ENCODE results near the gene GUCY1A2.
"Not testable (repeated sequence)": the region's sequence is repeated elsewhere in the genome, so short reads cannot be mapped to it uniquely, and the experiment has no call there.

GUCY1A2 gene

GRCh38 chr11:106827687-106828086 is 190.6 kb downstream of the GUCY1A2 start:
- TF ChIP-seq, protein P1, sequence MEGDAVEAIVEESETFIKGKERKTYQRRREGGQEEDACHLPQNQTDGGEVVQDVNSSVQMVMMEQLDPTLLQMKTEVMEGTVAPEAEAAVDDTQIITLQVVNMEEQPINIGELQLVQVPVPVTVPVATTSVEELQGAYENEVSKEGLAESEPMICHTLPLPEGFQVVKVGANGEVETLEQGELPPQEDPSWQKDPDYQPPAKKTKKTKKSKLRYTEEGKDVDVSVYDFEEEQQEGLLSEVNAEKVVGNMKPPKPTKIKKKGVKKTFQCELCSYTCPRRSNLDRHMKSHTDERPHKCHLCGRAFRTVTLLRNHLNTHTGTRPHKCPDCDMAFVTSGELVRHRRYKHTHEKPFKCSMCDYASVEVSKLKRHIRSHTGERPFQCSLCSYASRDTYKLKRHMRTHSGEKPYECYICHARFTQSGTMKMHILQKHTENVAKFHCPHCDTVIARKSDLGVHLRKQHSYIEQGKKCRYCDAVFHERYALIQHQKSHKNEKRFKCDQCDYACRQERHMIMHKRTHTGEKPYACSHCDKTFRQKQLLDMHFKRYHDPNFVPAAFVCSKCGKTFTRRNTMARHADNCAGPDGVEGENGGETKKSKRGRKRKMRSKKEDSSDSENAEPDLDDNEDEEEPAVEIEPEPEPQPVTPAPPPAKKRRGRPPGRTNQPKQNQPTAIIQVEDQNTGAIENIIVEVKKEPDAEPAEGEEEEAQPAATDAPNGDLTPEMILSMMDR (conservative IDR thresholded peaks at IDR 0.05; ENCODE audit: low read depth, low read length): no peak
- Histone ChIP-seq H4K20me1 (ENCODE audit: insufficient read depth) (no peaks in the 10 kb centered on the region), H2AFZ (ENCODE audit: low read depth) (no peak overlapping the region), H3K4me1 (ENCODE audit: low read depth, poor library complexity, severe bottlenecking) (no peaks in the 10 kb centered on the region), H3K4me3 (IDR thresholded peaks at IDR 0.05; ENCODE audit: insufficient read depth, low read depth, low read length) (no peak overlapping the region), H3K36me3 (ENCODE audit: insufficient read depth) (no peaks in the 10 kb centered on the region), H3K79me2 (ENCODE audit: insufficient read depth, low read depth) (no peaks in the 10 kb centered on the region), H3K4me2 (no peak overlapping the region), H3K27me3 (ENCODE audit: insufficient read depth, low read depth) (no peaks in the 10 kb centered on the region), H3K27ac (no peak overlapping the region), H3K9ac (no peak overlapping the region)

GRCh38 chr11:106826558-106826957 is 191.7 kb downstream of the GUCY1A2 start:
- H3K4me1 ChIP-seq (ENCODE audit: low read depth, poor library complexity, severe bottlenecking); H4K20me1 ChIP-seq (ENCODE audit: insufficient read depth); H3K9ac ChIP-seq; H3K27ac ChIP-seq; H3K27me3 ChIP-seq (ENCODE audit: insufficient read depth, low read depth); H3K4me3 ChIP-seq (IDR thresholded peaks at IDR 0.05; ENCODE audit: insufficient read depth, low read depth, low read length); H3K36me3 ChIP-seq (ENCODE audit: insufficient read depth); H2AFZ ChIP-seq (ENCODE audit: low read depth); H3K4me2 ChIP-seq; H3K79me2 ChIP-seq (ENCODE audit: insufficient read depth, low read depth): not testable (repeated sequence)

DNA sequence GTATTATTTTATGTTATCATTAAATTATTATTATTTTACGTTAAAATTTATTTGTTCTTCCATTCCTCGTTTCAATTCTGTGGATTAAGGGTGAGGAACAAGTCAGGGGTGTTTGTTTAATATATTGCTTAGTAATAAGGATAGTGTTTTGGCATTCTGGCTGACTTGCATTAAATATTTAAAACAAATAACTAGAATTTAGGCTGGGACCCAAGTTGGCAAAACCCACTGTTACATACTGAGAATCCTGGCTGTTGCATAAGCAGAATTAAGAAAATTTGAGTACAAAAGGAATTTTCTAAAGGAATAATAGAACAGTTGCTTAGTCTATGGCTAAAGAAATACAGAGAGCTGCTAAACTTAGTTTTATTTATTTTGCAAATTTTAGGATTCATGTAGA is 196.4 kb downstream of the GUCY1A2 start:
- H3K27me3 ChIP-seq (ENCODE audit: insufficient read depth, low read depth): no peaks in the 10 kb centered on the region
- no peak overlapping the region for H3K9ac ChIP-seq
- H2AFZ ChIP-seq (ENCODE audit: low read depth): no peak overlapping the region
- TF ChIP-seq, protein P1 (conservative IDR thresholded peaks at IDR 0.05; ENCODE audit: low read depth, low read length): no peak
- H3K4me2 ChIP-seq: no peak overlapping the region
- H3K4me3 ChIP-seq (IDR thresholded peaks at IDR 0.05; ENCODE audit: insufficient read depth, low read depth, low read length): no peak overlapping the region
- no peak overlapping the region for H3K27ac ChIP-seq
- H3K79me2 ChIP-seq (ENCODE audit: insufficient read depth, low read depth): no peaks in the 10 kb centered on the region
- H4K20me1 ChIP-seq (ENCODE audit: insufficient read depth): no peaks in the 10 kb centered on the region
- no peaks in the 10 kb centered on the region for H3K4me1 ChIP-seq (ENCODE audit: low read depth, poor library complexity, severe bottlenecking)
- no peaks in the 10 kb centered on the region for H3K36me3 ChIP-seq (ENCODE audit: insufficient read depth)

DNA sequence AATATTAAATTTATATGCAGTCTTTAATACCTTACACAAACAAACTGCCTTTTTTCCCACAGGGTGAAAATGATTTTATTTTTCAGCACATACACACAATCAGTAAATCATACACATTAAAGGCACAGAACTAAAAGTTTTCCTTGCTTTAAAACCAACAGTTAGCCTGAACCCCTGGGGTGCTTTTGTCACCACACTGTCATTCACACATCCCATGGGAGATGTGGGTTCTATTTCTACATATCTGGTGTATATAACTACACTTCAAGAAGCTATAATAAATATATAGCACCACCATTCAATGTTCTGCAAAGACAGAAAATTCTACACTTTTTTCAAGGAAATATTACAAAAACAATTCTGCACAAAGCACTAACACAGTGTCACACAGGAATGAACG is 197.0 kb downstream of the GUCY1A2 start:
- H3K4me1 ChIP-seq (ENCODE audit: low read depth, poor library complexity, severe bottlenecking): no peaks in the 10 kb centered on the region
- no peak overlapping the region for H2AFZ ChIP-seq (ENCODE audit: low read depth)
- H3K79me2 ChIP-seq (ENCODE audit: insufficient read depth, low read depth): no peaks in the 10 kb centered on the region
- no peak overlapping the region for H3K27ac ChIP-seq
- no peaks in the 10 kb centered on the region for H3K27me3 ChIP-seq (ENCODE audit: insufficient read depth, low read depth)
- no peak overlapping the region for H3K9ac ChIP-seq
- H3K4me2 ChIP-seq: no peak overlapping the region
- TF ChIP-seq, protein P1 (conservative IDR thresholded peaks at IDR 0.05; ENCODE audit: low read depth, low read length): no peak
- no peak overlapping the region for H3K4me3 ChIP-seq (IDR thresholded peaks at IDR 0.05; ENCODE audit: insufficient read depth, low read depth, low read length)
- no peaks in the 10 kb centered on the region for H3K36me3 ChIP-seq (ENCODE audit: insufficient read depth)
- no peaks in the 10 kb centered on the region for H4K20me1 ChIP-seq (ENCODE audit: insufficient read depth)

- Histone ChIP-seq H3K79me2 (ENCODE audit: insufficient read depth, low read depth) (no peaks in the 10 kb centered on the region), H2AFZ (ENCODE audit: low read depth) (no peak overlapping the region), H3K4me3 (IDR thresholded peaks at IDR 0.05; ENCODE audit: insufficient read depth, low read depth, low read length) (no peak overlapping the region), H3K4me1 (ENCODE audit: low read depth, poor library complexity, severe bottlenecking) (no peaks in the 10 kb centered on the region), H3K9ac (no peak overlapping the region), H3K27me3 (ENCODE audit: insufficient read depth, low read depth) (no peaks in the 10 kb centered on the region), H3K4me2 (no peak overlapping the region), H3K27ac (no peak overlapping the region), H4K20me1 (ENCODE audit: insufficient read depth) (no peaks in the 10 kb centered on the region), H3K36me3 (ENCODE audit: insufficient read depth) (no peaks in the 10 kb centered on the region)
- TF ChIP-seq, protein P1 (conservative IDR thresholded peaks at IDR 0.05; ENCODE audit: low read depth, low read length): no peak
Observed at GRCh38 chr11:106818443-106818842, 199.8 kb downstream of the GUCY1A2 start.
